Hepatocyte (in vitro differentiated cells): ENCODE data around the gene DCN. TPM values are rescaled to one million over a fixed set of nuclear protein-coding genes. Genes with fewer than 3 reads are reported as not detected.

Source experiments
- DNase-seq: peaks from one replicate; pipeline ENCODE4 v3.0.0-alpha.2; 2016; ENCODE audit warnings: low spot score
- H2AFZ ChIP-seq: fragments of 200-600 bp; sonication (generic); 2 replicates; pipeline ENCODE4 v1.6.0; 2016; ENCODE audit warnings: antibody characterized with exemption, mild to moderate bottlenecking
- H3K27ac ChIP-seq: fragments of 200-600 bp; sonication (generic); 2 replicates; pipeline ENCODE4 v1.5.1; 2016; ENCODE audit warnings: mild to moderate bottlenecking
- H3K27me3 ChIP-seq: fragments of 200-600 bp; sonication (generic); 2 replicates; pipeline ENCODE4 v1.6.1; 2016
- H3K36me3 ChIP-seq: fragments of 200-600 bp; sonication (generic); replicated peaks from 2 replicates; pipeline ENCODE4 v1.5.1; 2016; ENCODE audit warnings: low read depth; ENCODE audit not compliant: insufficient read depth
- H3K4me1 ChIP-seq: fragments of 200-600 bp; sonication (generic); 2 replicates; pipeline ENCODE4 v1.5.1; 2016; ENCODE audit warnings: mild to moderate bottlenecking, moderate library complexity; ENCODE audit not compliant: insufficient read depth
- H3K4me2 ChIP-seq: fragments of 200-600 bp; sonication (generic); 2 replicates; pipeline ENCODE4 v1.6.0; 2016
- H3K4me3 ChIP-seq: fragments of 200-600 bp; sonication (generic); 2 replicates; pipeline ENCODE4 v1.5.1; 2016; ENCODE audit warnings: mild to moderate bottlenecking
- H3K79me2 ChIP-seq: fragments of 200-600 bp; sonication (generic); 2 replicates; pipeline ENCODE4 v1.6.0; 2017; ENCODE audit warnings: mild to moderate bottlenecking
- H3K9me2 ChIP-seq: fragments of 200-600 bp; sonication (generic); replicated peaks from 2 replicates; pipeline ENCODE4 v1.6.0; 2017; ENCODE audit warnings: mild to moderate bottlenecking; ENCODE audit not compliant: insufficient read depth
- H3K9me3 ChIP-seq: fragments of 200-600 bp; sonication (generic); 2 replicates; pipeline ENCODE4 v1.5.1; 2016; ENCODE audit warnings: low read depth, mild to moderate bottlenecking
- H4K20me1 ChIP-seq: fragments of 200-600 bp; sonication (generic); 2 replicates; pipeline ENCODE4 v1.6.0; 2016; ENCODE audit warnings: mild to moderate bottlenecking; ENCODE audit not compliant: insufficient read depth, poor library complexity, severe bottlenecking
- CTCF ChIP-seq: fragments of 200-600 bp; sonication (generic); IDR thresholded peaks from 2 replicates; pipeline ENCODE4 v1.5.1; 2016; ENCODE audit warnings: antibody characterized with exemption, mild to moderate bottlenecking; ENCODE audit not compliant: poor library complexity
- EZH2 ChIP-seq: fragments of 200-600 bp; sonication (generic); IDR thresholded peaks from 2 replicates; pipeline ENCODE4 v1.6.1; 2016; ENCODE audit warnings: antibody characterized with exemption, mild to moderate bottlenecking, borderline replicate concordance
- EZH2phosphoT487 ChIP-seq: fragments of 200-600 bp; sonication (generic); IDR thresholded peaks from one replicate; pipeline ENCODE4 v1.6.1; 2018; ENCODE audit warnings: antibody characterized with exemption, mild to moderate bottlenecking, low read depth, moderate library complexity; ENCODE audit not compliant: unreplicated experiment, severe bottlenecking
- WGBS: methylation state at CpG from one replicate; pipeline ENCODE4 v1.1.6; 2016; ENCODE audit warnings: low lambda C conversion rate; ENCODE audit errors: missing lambda C conversion rate; 5-methylcytosine and 5-hydroxymethylcytosine counted together
- polyA plus RNA-seq: library from polyadenylated mRNA; unstranded; fragments of >200 nt; fragmentation: Nextera tagmentation; extraction: Ambion mirVana; gene quantifications from 2 replicates; pipeline ENCODE4 v1.2.1, GENCODE V29; 2016
- total RNA-seq: library from RNA; depleted of rRNA; stranded (reverse); fragments of >200 nt; gene quantifications from 2 replicates; pipeline ENCODE4 v1.2.3, GENCODE V29; 2014

Gene DCN
- total and polyA plus RNA-seq, 2 experiments from 2014 or later = 1,996 to 2,382 TPM

- Histone ChIP-seq H3K4me1 (no peaks in the 10 kb centered on the region), H3K36me3 (no peaks in the 10 kb centered on the region), H2AFZ (no peak overlapping the region), H3K9me2 (no peaks in the 10 kb centered on the region), H3K27me3 (no peaks in the 10 kb centered on the region), H4K20me1 (no peaks in the 10 kb centered on the region), H3K9me3 (no peaks in the 10 kb centered on the region), H3K4me2 (no peak overlapping the region), H3K4me3 (no peak overlapping the region), H3K79me2 (no peaks in the 10 kb centered on the region), H3K27ac (no peak overlapping the region)
- TF ChIP-seq EZH2 = no peak
- no peak for TF ChIP-seq EZH2phosphoT487
- no peak for TF ChIP-seq CTCF
- 24% methylated on average over 1 of the region's 1 CpG for WGBS
- no peak for DNase-seq
Observed at GRCh38 chr12:91205811-91206210, 23.2 kb upstream of the DCN start.

- TF ChIP-seq EZH2phosphoT487 = no peak
- no peak for TF ChIP-seq EZH2
- no peak for TF ChIP-seq CTCF
- H3K36me3 ChIP-seq = no peaks in the 10 kb centered on the region
- H3K27me3 ChIP-seq = no peaks in the 10 kb centered on the region
- H3K4me2 ChIP-seq = no peak overlapping the region
- H3K9me3 ChIP-seq = no peaks in the 10 kb centered on the region
- WGBS = 94% methylated on average over 4 of the region's 4 CpGs
- no peaks in the 10 kb centered on the region for H3K9me2 ChIP-seq
- H4K20me1 ChIP-seq = no peaks in the 10 kb centered on the region
- DNase-seq = no peak
- no peak overlapping the region for H2AFZ ChIP-seq
- H3K27ac ChIP-seq = no peak overlapping the region
- H3K4me1 ChIP-seq = no peaks in the 10 kb centered on the region
- no peak overlapping the region for H3K4me3 ChIP-seq
- H3K79me2 ChIP-seq = no peaks in the 10 kb centered on the region
Observed at GRCh38 chr12:91204421-91204820, 21.8 kb upstream of the DCN start.

GRCh38 chr12:91203610-91204009, 21.0 kb upstream of the DCN start:
- Histone ChIP-seq H3K79me2 (no peaks in the 10 kb centered on the region), H2AFZ (peak overlapping the region; percentile 24), H3K27me3 (no peaks in the 10 kb centered on the region), H3K4me2 (no peak overlapping the region), H3K9me3 (no peaks in the 10 kb centered on the region), H3K27ac (no peak overlapping the region), H3K4me1 (no peaks in the 10 kb centered on the region), H4K20me1 (no peaks in the 10 kb centered on the region), H3K4me3 (no peak overlapping the region), H3K36me3 (no peaks in the 10 kb centered on the region), H3K9me2 (no peaks in the 10 kb centered on the region)
- DNase-seq = no peak
- TF ChIP-seq EZH2phosphoT487 (no peak), EZH2 (no peak), CTCF (no peak)
- 41% methylated on average over 3 of the region's 3 CpGs for WGBS

- H3K4me3 ChIP-seq = no peak overlapping the region
- H3K27me3 ChIP-seq = no peaks in the 10 kb centered on the region
- TF ChIP-seq CTCF = no peak
- no peak for TF ChIP-seq EZH2phosphoT487
- TF ChIP-seq EZH2 = no peak
- H3K4me1 ChIP-seq = no peaks in the 10 kb centered on the region
- WGBS = 91% methylated on average over 1 of the region's 1 CpG
- H4K20me1 ChIP-seq = no peaks in the 10 kb centered on the region
- H3K27ac ChIP-seq = no peak overlapping the region
- DNase-seq = no peak
- H3K36me3 ChIP-seq = no peaks in the 10 kb centered on the region
- H3K9me3 ChIP-seq = no peaks in the 10 kb centered on the region
- no peaks in the 10 kb centered on the region for H3K9me2 ChIP-seq
- no peak overlapping the region for H2AFZ ChIP-seq
- no peak overlapping the region for H3K4me2 ChIP-seq
- no peaks in the 10 kb centered on the region for H3K79me2 ChIP-seq
Observed at GRCh38 chr12:91202390-91202789, 19.8 kb upstream of the DCN start.
